DOHH2 (cell line): ENCODE data around the gene CA12.

Source experiments
- EZH2phosphoT487 ChIP-seq: fragments of 200-600 bp; sonication (generic); IDR thresholded peaks from 2 replicates; pipeline ENCODE4 v1.6.1; 2017; ENCODE audit warnings: borderline replicate concordance, mild to moderate bottlenecking, antibody characterized with exemption, low read length, moderate library complexity, mixed read lengths
- TF ChIP-seq, protein P1 (sequence below): fragments of 200-600 bp; sonication (generic); IDR thresholded peaks from one replicate; pipeline ENCODE4 v1.5.1; 2014; ENCODE audit warnings: antibody characterized with exemption, mild to moderate bottlenecking, low read depth, low read length; ENCODE audit not compliant: poor library complexity, severe bottlenecking

DNA sequence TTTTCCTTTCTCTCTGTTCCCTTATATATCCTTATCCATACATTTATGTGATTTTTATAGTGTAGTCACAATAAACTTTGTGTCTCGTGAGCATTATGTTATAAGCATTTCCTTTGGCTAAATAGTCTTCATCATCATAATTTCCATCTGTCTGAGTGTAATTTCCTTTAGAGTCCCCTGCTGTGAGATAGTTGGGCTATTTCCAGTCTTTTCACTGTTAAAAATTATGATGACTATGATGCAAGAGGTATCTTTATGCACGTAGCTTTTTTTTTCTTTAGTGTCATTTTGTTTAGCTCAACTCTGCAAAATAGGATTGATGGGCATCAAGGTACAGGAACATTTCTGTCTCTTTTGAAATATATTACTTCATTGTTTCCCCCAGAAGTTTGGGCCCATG, 26.9 kb upstream of the CA12 start:
- TF ChIP-seq, protein P1, sequence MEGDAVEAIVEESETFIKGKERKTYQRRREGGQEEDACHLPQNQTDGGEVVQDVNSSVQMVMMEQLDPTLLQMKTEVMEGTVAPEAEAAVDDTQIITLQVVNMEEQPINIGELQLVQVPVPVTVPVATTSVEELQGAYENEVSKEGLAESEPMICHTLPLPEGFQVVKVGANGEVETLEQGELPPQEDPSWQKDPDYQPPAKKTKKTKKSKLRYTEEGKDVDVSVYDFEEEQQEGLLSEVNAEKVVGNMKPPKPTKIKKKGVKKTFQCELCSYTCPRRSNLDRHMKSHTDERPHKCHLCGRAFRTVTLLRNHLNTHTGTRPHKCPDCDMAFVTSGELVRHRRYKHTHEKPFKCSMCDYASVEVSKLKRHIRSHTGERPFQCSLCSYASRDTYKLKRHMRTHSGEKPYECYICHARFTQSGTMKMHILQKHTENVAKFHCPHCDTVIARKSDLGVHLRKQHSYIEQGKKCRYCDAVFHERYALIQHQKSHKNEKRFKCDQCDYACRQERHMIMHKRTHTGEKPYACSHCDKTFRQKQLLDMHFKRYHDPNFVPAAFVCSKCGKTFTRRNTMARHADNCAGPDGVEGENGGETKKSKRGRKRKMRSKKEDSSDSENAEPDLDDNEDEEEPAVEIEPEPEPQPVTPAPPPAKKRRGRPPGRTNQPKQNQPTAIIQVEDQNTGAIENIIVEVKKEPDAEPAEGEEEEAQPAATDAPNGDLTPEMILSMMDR = no peak
- TF ChIP-seq EZH2phosphoT487 = no peak
